GM19468 (cell line): ENCODE measurements around the gene CCNC.

Experiments used
- ATAC-seq: cut with Tn5 transposase; IDR thresholded peaks from one replicate; pipeline ENCODE4 v1.9.1; 2021; ENCODE audit warnings: mild to moderate bottlenecking, moderate library complexity, moderate number of reproducible peaks; ENCODE audit not compliant: unreplicated experiment; ENCODE audit errors: extremely low read depth

Gene CCNC

GRCh38 chr6:99568103-99568933, at the start of gene CCNC:
Gene CCNC, minus strand, starts transcription at chr6:99568660. Its CDS starts 133 bp downstream, at chr6:99568527.
- peak; percentile 99 for ATAC-seq

- no peak for ATAC-seq
Observed at GRCh38 chr6:99617131-99617530, 48.7 kb upstream of the CCNC start.

- ATAC-seq: no peak
Observed at GRCh38 chr6:99614430-99615186, 46.1 kb upstream of the CCNC start.

GRCh38 chr6:99613705-99614429, 45.4 kb upstream of the CCNC start:
- ATAC-seq: peak; percentile 43

GRCh38 chr6:99613409-99613704, 44.9 kb upstream of the CCNC start:
- ATAC-seq: peak; percentile 44

GRCh38 chr6:99612551-99613408, 44.3 kb upstream of the CCNC start:
- no peak for ATAC-seq

GRCh38 chr6:99611148-99611547, 42.7 kb upstream of the CCNC start:
- ATAC-seq: no peak

GRCh38 chr6:99609905-99610489, 41.5 kb upstream of the CCNC start:
- ATAC-seq: no peak

GRCh38 chr6:99608886-99609482, 40.5 kb upstream of the CCNC start:
- no peak for ATAC-seq

GRCh38 chr6:99608059-99608885, 39.8 kb upstream of the CCNC start:
- no peak for ATAC-seq

- ATAC-seq: no peak
Observed at GRCh38 chr6:99607416-99608036, 39.1 kb upstream of the CCNC start.

GRCh38 chr6:99606656-99607415, 38.4 kb upstream of the CCNC start, which contains the start of gene PRDM13:
Gene PRDM13, plus strand, starts transcription at chr6:99606833. Its CDS starts 202 bp downstream, at chr6:99607035.
- ATAC-seq: no peak

GRCh38 chr6:99605911-99606655, 37.6 kb upstream of the CCNC start:
- ATAC-seq: no peak

- no peak for ATAC-seq
Observed at GRCh38 chr6:99605074-99605734, 36.7 kb upstream of the CCNC start.

- ATAC-seq: no peak
Observed at GRCh38 chr6:99604166-99605073, 36.0 kb upstream of the CCNC start.
